ENCODE data around the gene PRKCE. TPM values are rescaled to one million over a fixed set of nuclear protein-coding genes. Genes with fewer than 3 reads are reported as not detected.
A peak's percentile ranks its signal among the peaks of the same experiment; 100 is the strongest.

Gene PRKCE
- total RNA-seq, 2 experiments from 2014 or later: 13.1 to 15.4 TPM

DNA sequence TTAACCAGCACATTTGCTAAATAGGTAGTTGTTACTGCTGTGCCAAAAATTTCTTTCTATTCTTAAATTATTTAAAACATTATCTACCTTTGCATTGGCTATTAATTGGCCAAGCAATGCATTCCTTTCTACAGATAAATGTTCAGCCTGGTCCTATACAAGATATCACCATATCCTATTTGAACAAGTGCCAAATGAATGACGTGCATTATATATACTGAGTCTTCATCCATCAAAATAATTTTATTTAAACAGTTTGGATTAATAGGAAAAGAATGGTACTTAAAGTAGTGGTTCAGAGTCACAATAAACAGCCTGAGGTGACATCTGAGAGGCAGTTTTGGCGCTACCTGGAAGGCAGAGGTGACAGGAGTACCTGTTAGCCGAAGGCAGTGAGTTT is 415.6 kb downstream of the PRKCE start:
- Mint-ChIP-seq H3K36me3 (ENCODE audit: low read depth) (no peaks in the 10 kb centered on the region), H3K9me3 (no peaks in the 10 kb centered on the region), H3K4me3 (no peak overlapping the region), H3K27ac (no peak overlapping the region), H3K27me3 (no peaks in the 10 kb centered on the region), H3K4me1 (peaks cover 17% of the 10 kb centered on the region)
- no peak for DNase-seq
- POLR2A ChIA-PET: no interaction called here
- CTCF ChIA-PET: no interaction called here

DNA sequence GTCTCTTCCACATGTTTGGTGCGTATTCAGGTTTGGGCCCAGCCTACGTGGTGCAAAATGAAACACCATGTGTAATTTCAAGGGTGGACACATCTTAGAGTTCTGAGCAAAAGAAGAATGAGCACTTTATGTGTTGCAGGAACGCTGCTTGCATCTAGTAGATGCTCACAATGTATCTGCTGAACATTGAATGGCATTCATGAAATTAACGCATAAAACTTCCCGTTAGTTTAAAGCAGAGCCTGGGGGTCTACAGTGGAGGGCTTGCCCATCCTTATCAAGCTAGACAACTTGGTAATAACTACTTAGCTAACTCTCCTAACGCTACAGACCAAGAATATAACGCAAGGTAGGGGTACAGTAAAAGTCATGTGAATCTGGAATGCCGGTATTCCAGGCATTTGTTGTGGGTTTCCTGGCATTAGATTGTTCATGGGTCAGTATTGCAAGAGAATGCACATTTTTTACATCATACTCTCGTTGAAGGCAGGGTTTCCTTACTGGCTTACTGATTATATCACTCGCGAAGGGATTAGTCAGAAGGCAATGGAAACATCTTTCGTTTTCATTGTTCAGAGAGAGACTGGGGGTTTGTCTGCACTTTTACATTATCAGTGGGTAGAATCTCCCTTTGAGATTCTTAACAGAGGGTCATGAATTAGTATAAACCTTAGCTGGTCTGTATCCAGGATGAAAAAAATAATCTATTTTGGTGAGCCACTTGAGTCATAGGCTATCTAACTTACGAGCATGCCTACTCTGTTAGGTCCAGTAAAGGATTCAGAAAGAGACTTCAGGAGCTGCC is 416.2 kb downstream of the PRKCE start:
- Mint-ChIP-seq H3K27me3 (no peaks in the 10 kb centered on the region), H3K36me3 (ENCODE audit: low read depth) (no peaks in the 10 kb centered on the region), H3K4me1 (peaks cover 17% of the 10 kb centered on the region), H3K9me3 (no peaks in the 10 kb centered on the region), H3K4me3 (no peak overlapping the region), H3K27ac (no peak overlapping the region)
- no peak for DNase-seq
- ChIA-PET POLR2A (no interaction called here), CTCF (no interaction called here)

DNA sequence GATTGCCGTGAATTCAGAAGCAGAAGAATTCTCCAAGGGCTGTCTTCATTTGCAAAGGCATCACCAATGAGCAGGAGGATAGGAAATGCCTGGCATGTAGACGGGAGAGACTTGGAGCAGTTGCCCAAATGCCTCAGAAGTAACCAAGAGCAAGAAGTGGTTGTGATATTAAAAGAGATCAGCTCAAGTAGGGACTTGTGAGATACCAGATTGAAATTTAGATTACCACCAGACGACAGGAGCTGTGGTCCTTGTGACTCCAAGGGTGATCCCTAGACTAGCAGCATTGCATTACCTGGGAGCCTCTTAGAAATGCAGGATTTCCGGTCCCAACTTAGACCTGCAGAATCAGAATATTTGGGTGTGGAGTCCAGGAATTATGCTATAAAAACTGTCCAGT is 417.2 kb downstream of the PRKCE start:
- Mint-ChIP-seq H3K4me3 (no peak overlapping the region), H3K27ac (no peak overlapping the region), H3K36me3 (ENCODE audit: low read depth) (no peaks in the 10 kb centered on the region), H3K27me3 (no peaks in the 10 kb centered on the region), H3K4me1 (peaks cover 14% of the 10 kb centered on the region), H3K9me3 (no peaks in the 10 kb centered on the region)
- DNase-seq: no peak
- ChIA-PET CTCF (interaction anchor here (0.6 kb wide), 1 partner anchor 10 kb away, joined by 3 read pairs; no protein-coding TSS in a partner anchor), POLR2A (no interaction called here)

DNA sequence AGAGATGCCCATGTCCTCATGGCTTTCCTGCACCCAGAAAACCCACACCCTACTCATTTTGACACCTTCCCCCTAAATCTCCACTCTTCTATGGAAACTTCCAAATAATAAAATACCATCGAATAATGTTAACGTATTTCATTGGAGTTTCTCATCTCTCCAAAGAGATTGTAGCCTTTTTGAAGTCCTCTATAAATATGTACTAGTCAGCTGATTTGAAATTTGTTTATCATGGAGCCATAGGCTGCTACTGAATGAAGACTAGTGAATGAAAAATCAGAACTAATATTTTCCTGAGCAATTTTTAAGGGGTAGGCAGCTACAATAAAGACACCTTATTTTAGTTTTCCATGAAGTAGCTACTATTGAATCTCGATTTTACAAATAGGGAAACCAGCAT is 419.6 kb downstream of the PRKCE start:
- CTCF ChIA-PET: interaction anchor here (0.7 to 2.3 kb wide), 4 partner anchors 8 to 13 kb away, joined by 4 to 8 read pairs (median 5); no protein-coding TSS in a partner anchor
- Mint-ChIP-seq H3K4me3 (no peak overlapping the region), H3K9me3 (no peaks in the 10 kb centered on the region), H3K4me1 (peaks cover 14% of the 10 kb centered on the region), H3K36me3 (ENCODE audit: low read depth) (no peaks in the 10 kb centered on the region), H3K27me3 (no peaks in the 10 kb centered on the region), H3K27ac (no peak overlapping the region)
- POLR2A ChIA-PET: no interaction called here
- DNase-seq: no peak

DNA sequence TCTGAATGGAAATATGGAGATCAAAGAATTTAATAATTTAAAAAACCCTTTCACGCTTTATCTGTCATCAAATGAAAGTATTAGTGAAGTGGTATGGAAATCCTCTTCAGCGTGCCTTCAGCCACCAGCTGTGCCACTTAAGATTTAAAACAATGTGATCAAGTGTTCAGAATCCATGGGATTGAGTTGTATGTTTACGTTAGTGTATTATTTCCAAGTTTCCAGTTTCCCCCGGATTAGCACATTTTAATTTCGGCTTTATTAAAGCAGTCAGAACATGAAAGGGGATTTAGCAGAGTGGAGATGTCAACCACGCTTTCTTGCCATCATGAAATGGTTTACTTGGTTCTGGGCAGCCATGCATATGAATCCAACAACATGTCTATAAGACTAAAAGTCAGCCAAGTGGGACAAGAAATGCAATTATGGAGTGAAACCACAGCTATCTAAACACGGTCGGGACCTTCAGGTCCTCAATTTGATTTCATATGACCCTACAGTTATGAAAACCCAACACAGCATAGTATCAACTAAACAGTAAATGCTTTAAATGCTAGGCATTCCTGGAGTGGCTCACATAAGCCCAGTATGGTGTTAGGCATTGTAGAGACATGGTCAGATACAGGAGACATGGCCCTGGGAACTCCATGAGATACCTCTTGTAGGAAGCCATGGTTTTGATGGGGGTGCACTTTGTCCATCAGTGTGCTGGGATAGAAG is 420.8 kb downstream of the PRKCE start:
- ChIA-PET POLR2A (no interaction called here), CTCF (interaction anchor here (2.3 kb wide), 1 partner anchor 9 kb away, joined by 8 read pairs; no protein-coding TSS in a partner anchor)
- Mint-ChIP-seq H3K9me3 (no peaks in the 10 kb centered on the region), H3K36me3 (ENCODE audit: low read depth) (no peaks in the 10 kb centered on the region), H3K4me1 (peaks cover 7% of the 10 kb centered on the region), H3K27me3 (no peaks in the 10 kb centered on the region), H3K27ac (no peak overlapping the region), H3K4me3 (no peak overlapping the region)
- DNase-seq: no peak

DNA sequence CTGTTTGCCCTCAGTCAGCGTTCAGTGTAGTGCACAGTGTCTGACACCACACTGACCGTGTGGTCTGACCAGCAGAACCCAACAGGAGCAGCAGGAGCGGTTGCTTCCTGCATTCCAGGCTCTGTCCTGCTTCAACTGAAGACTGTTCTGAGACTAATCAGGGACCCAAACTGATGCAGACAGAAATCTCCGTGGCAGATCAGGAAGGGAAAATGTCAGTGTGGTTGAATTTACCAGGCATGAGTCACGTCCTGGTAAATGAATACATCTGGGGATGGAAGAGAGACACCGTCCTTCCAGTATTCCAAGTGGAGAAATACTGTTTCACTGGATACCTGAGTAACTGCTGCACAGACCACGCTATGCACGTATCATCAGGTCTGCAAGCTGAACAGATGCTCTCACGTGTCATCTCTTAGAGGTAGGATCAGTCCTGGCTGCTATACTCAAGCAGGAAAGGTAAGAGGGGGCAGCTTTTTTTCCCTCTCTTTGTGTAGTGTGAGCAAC is 422.1 kb downstream of the PRKCE start:
- H3K4me1 Mint-ChIP-seq: no peaks in the 10 kb centered on the region
- H3K9me3 Mint-ChIP-seq: no peaks in the 10 kb centered on the region
- no peak overlapping the region for H3K27ac Mint-ChIP-seq
- POLR2A ChIA-PET: no interaction called here
- no peaks in the 10 kb centered on the region for H3K36me3 Mint-ChIP-seq (ENCODE audit: low read depth)
- CTCF ChIA-PET: interaction anchor here (1.7 kb wide), 1 partner anchor 11 kb away, joined by 5 read pairs; no protein-coding TSS in a partner anchor
- no peak for DNase-seq
- H3K27me3 Mint-ChIP-seq: no peaks in the 10 kb centered on the region
- no peak overlapping the region for H3K4me3 Mint-ChIP-seq

DNA sequence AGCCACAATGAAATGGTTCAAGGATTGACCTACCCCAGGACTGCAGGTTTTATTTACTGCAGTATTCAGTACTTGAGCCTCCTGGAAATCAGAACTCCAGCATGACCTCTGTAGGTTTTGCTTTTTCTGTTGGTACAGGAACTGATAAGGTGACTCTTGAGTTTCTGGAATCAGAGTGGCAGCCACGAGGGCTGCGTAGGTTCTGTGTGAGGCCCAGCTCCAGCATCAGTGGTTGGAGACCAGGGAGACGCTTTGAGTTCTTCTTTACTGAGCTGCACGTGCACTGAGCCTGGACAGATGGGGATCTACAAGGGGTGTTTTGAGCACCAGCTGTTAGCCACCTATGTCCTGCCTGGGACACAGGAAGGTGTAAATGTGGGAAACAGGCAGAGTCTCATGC is 423.0 kb downstream of the PRKCE start:
- H3K4me1 Mint-ChIP-seq: peaks cover 5% of the 10 kb centered on the region
- no peaks in the 10 kb centered on the region for H3K9me3 Mint-ChIP-seq
- H3K4me3 Mint-ChIP-seq: no peak overlapping the region
- H3K36me3 Mint-ChIP-seq (ENCODE audit: low read depth): no peaks in the 10 kb centered on the region
- ChIA-PET POLR2A (no interaction called here), CTCF (interaction anchor here (1.1 to 1.7 kb wide), 2 partner anchors 10 to 84 kb away, joined by 5 read pairs; no protein-coding TSS in a partner anchor)
- no peaks in the 10 kb centered on the region for H3K27me3 Mint-ChIP-seq
- DNase-seq: no peak
- no peak overlapping the region for H3K27ac Mint-ChIP-seq

DNA sequence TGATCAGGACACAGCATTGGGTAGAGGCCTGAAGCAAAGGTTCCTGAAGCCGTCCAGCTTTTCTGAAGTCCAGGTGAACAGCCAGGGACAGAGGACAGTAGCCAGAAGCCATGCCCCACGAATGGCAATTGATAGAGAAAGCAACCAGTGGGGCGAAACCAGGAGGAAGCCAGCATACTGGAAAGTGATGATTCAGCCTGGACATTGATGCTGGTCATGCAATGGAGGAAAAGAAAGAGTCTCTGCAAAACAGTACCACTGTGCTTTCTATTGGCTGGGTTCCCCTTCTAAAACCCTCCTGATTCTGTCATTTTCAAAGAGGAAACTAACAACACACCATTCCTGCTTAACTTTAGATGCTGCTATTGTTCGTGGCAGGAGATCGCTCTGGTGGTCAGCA is 424.4 kb downstream of the PRKCE start:
- no peak overlapping the region for H3K27ac Mint-ChIP-seq
- CTCF ChIA-PET: no interaction called here
- H3K4me3 Mint-ChIP-seq: no peak overlapping the region
- peaks cover 7% of the 10 kb centered on the region for H3K4me1 Mint-ChIP-seq
- H3K27me3 Mint-ChIP-seq: no peaks in the 10 kb centered on the region
- POLR2A ChIA-PET: no interaction called here
- H3K36me3 Mint-ChIP-seq (ENCODE audit: low read depth): no peaks in the 10 kb centered on the region
- H3K9me3 Mint-ChIP-seq: no peaks in the 10 kb centered on the region
- DNase-seq: no peak

DNA sequence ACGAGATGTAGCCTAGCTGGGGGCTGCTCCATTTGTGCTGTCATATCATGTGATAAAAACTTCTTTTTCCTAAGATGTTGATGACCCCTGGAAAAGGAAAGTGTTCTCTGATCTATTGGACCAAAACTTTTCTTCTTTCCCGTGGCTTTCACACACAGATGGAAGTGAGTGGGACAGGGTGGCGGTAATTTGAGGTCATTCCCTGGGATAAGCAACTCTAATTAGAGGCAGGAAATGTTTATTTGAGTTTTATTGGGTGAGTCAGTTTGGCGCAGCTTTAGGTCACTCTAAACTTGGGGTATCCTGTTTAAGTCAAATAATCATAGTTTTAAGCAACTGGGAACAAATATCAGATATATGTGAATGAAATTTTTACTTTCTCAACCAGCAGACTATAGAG is 424.8 kb downstream of the PRKCE start:
- no peaks in the 10 kb centered on the region for H3K9me3 Mint-ChIP-seq
- CTCF ChIA-PET: no interaction called here
- no peaks in the 10 kb centered on the region for H3K27me3 Mint-ChIP-seq
- no peak overlapping the region for H3K27ac Mint-ChIP-seq
- no peaks in the 10 kb centered on the region for H3K36me3 Mint-ChIP-seq (ENCODE audit: low read depth)
- no peak for DNase-seq
- no peak overlapping the region for H3K4me3 Mint-ChIP-seq
- peaks cover 7% of the 10 kb centered on the region for H3K4me1 Mint-ChIP-seq
- POLR2A ChIA-PET: no interaction called here

DNA sequence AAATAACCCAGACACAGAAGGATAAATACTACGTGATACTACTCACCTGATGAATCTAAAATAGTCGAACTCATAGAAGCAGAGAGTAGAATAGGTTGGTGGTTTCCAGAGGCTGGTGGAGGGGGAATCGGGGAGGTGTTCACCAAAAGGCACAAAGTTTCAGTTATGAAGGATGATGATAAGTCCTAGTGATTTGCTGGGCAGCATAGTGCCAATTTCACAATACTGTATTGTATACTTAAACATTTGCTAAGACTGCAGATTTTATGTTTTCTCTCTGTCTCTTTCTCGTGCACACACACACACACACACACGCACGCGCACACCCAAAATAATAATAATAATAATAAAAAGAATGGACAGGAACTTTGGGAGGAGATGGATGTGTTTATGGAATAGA is 425.4 kb downstream of the PRKCE start:
- POLR2A ChIA-PET: no interaction called here
- Mint-ChIP-seq H3K9me3 (no peaks in the 10 kb centered on the region), H3K4me1 (peaks cover 7% of the 10 kb centered on the region)

DNA sequence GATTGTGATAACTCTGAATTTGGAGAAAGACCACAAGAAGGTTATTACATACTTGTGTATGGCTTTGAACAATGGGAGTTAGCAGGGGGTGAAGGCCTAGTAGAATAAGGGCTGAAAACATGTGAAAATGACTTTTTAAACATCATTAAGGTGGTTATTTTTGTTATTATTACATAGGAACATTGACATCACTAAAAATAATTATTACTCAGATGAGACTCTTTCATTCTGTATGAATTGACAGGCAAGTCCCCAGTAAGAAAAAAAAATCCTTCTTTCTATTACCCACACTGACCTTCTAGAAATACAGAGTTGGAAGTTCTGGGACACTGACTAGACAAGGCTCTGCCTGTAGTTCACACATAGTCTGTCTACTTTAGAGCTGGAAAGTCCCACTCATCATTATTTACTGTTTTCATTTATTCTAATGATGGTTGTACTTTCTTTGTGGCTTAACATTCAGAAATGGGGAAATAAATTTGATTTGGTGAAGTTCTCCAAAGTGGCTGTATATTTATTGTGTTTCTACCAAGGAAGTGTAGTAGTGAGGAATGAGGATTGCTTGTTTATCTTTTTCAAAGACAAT is 426.1 kb downstream of the PRKCE start:
- Mint-ChIP-seq H3K9me3 (no peaks in the 10 kb centered on the region), H3K27me3 (no peaks in the 10 kb centered on the region), H3K4me3 (no peak overlapping the region), H3K36me3 (ENCODE audit: low read depth) (no peaks in the 10 kb centered on the region), H3K4me1 (peaks cover 15% of the 10 kb centered on the region), H3K27ac (no peak overlapping the region)
- ChIA-PET CTCF (interaction anchor here (1.4 kb wide), 1 partner anchor 18 kb away, joined by 3 read pairs; no protein-coding TSS in a partner anchor), POLR2A (no interaction called here)
- no peak for DNase-seq

More for the DNA sequence above, 425.4 kb downstream of the PRKCE start:
- H3K27me3 Mint-ChIP-seq: no peaks in the 10 kb centered on the region
- CTCF ChIA-PET: interaction anchor here (1.4 kb wide), 1 partner anchor 17 kb away, joined by 3 read pairs; no protein-coding TSS in a partner anchor
- no peak overlapping the region for H3K4me3 Mint-ChIP-seq
- no peak overlapping the region for H3K27ac Mint-ChIP-seq
- DNase-seq: no peak
- H3K36me3 Mint-ChIP-seq (ENCODE audit: low read depth): no peaks in the 10 kb centered on the region

DNA sequence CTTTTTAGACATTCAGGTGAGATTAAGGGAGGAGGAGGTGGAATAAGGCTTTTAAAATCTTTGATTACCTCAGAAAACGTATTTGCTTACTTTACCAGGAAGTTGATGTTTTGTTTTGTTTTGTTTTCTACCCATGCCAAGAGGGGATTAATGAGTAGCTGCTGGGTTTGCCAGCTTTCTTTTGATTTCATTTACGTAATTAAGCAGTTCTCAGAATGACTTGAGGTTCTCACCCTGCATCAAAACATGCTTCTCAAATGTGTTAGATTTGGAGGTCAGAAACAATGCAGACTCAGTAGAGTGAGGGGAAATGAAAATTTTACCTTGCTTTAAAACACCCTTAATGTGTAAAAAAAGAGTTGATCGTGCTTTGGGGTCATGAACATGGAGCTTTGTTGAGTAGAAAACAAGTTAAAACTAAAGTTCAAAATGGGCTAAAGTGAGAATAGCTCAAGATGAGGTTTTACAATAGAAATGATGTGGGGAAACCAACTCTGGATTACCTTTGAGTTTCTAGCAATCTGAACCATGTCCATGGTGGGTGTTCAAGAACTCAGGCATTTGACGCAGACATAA is 428.6 kb downstream of the PRKCE start:
- H3K36me3 Mint-ChIP-seq (ENCODE audit: low read depth): no peaks in the 10 kb centered on the region
- CTCF ChIA-PET: interaction anchor here (0.6 to 1.6 kb wide), 4 partner anchors 9 to 278 kb away, joined by 3 to 6 read pairs (median 3); no protein-coding TSS in a partner anchor

More for the DNA sequence above, 428.6 kb downstream of the PRKCE start:
- no peaks in the 10 kb centered on the region for H3K9me3 Mint-ChIP-seq
- H3K4me1 Mint-ChIP-seq: peaks cover 18% of the 10 kb centered on the region
- POLR2A ChIA-PET: no interaction called here
- peak overlapping the region; percentile 6 for H3K27ac Mint-ChIP-seq
- DNase-seq: no peak
- no peaks in the 10 kb centered on the region for H3K27me3 Mint-ChIP-seq
- H3K4me3 Mint-ChIP-seq: no peak overlapping the region

Data from activated CD4-positive, alpha-beta T cell treated with anti-CD3 and anti-CD28 coated beads, Interleukin-2, amount 10 ng/mL, durations not matched to agents 7 days and 5 days (primary cell).